Endothelial cell of hepatic sinusoid (primary cell): ENCODE data around the gene LRRC37A.
"Not testable (repeated sequence)": the region's sequence is repeated elsewhere in the genome, so short reads cannot be mapped to it uniquely, and the experiment has no call there.

Experiments
- in situ Hi-C: cut with HindIII; loops from 2 replicates; pipeline ENCODE4 v1.10.0; 2017; ENCODE audit warnings: low sequenced_read_pairs

The LRRC37A gene

GRCh38 chr17:46294831-46295230, at the start of gene LRRC37A:
TSS of gene LRRC37A (plus strand) at chr17:46295131. CDS start at chr17:46295134, 3 bp downstream.
- in situ Hi-C loops, result not testable (repeated sequence)

GRCh38 chr17:46249153-46249552, 45.8 kb upstream of the LRRC37A start:
- in situ Hi-C loops, result not testable (repeated sequence)

- in situ Hi-C loops, result not testable (repeated sequence)
Observed at GRCh38 chr17:46252804-46253203, 42.1 kb upstream of the LRRC37A start.

- in situ Hi-C loops, result not testable (repeated sequence)
Observed at GRCh38 chr17:46253722-46254121, 41.2 kb upstream of the LRRC37A start.

- in situ Hi-C loops, result not testable (repeated sequence)
Observed at GRCh38 chr17:46254215-46254614, 40.7 kb upstream of the LRRC37A start.

GRCh38 chr17:46256369-46256768, 38.6 kb upstream of the LRRC37A start:
- in situ Hi-C loops, result not testable (repeated sequence)

GRCh38 chr17:46259845-46260661, 34.9 kb upstream of the LRRC37A start:
- in situ Hi-C loops, result not testable (repeated sequence)

GRCh38 chr17:46262271-46262670, 32.7 kb upstream of the LRRC37A start:
- in situ Hi-C loops, result no loop called here

- in situ Hi-C loops, result no loop called here
Observed at GRCh38 chr17:46264456-46265198, 30.3 kb upstream of the LRRC37A start.

GRCh38 chr17:46266063-46266655, 28.8 kb upstream of the LRRC37A start:
- in situ Hi-C loops, result not testable (repeated sequence)

- in situ Hi-C loops, result no loop called here
Observed at GRCh38 chr17:46266656-46267544, 28.0 kb upstream of the LRRC37A start.

- in situ Hi-C loops, result no loop called here
Observed at GRCh38 chr17:46270032-46270431, 24.9 kb upstream of the LRRC37A start.

- in situ Hi-C loops, result no loop called here
Observed at GRCh38 chr17:46273541-46274236, 21.2 kb upstream of the LRRC37A start.

- in situ Hi-C loops, result no loop called here
Observed at GRCh38 chr17:46274238-46274637, 20.7 kb upstream of the LRRC37A start.

- in situ Hi-C loops, result not testable (repeated sequence)
Observed at GRCh38 chr17:46276728-46277479, 18.0 kb upstream of the LRRC37A start.

GRCh38 chr17:46281336-46281735, 13.6 kb upstream of the LRRC37A start:
- in situ Hi-C loops, result not testable (repeated sequence)

GRCh38 chr17:46282635-46283034, 12.3 kb upstream of the LRRC37A start:
- in situ Hi-C loops, result not testable (repeated sequence)

GRCh38 chr17:46284467-46284866, 10.5 kb upstream of the LRRC37A start:
- in situ Hi-C loops, result not testable (repeated sequence)

GRCh38 chr17:46285500-46285899, 9.4 kb upstream of the LRRC37A start:
- in situ Hi-C loops, result not testable (repeated sequence)
